Mesenchymal stem cell (in vitro differentiated cells and primary cell): ENCODE data around the gene TENM4.

Source experiments
- DNase-seq: peaks from one replicate; pipeline ENCODE4 v3.0.0-alpha.2; 2013
- H2AFZ ChIP-seq: one replicate; pipeline ENCODE4 v1.6.1; 2013; ENCODE audit warnings: low read depth, mild to moderate bottlenecking, control low read depth, inconsistent platforms, low read length, moderate library complexity
- H2AK5ac ChIP-seq: 2 replicates; pipeline ENCODE4 v1.6.1; 2013; ENCODE audit warnings: low read length, moderate library complexity, mild to moderate bottlenecking, inconsistent platforms; ENCODE audit not compliant: severe bottlenecking
- H2BK120ac ChIP-seq: one replicate; pipeline ENCODE4 v1.6.1; 2013; ENCODE audit warnings: low read depth, mild to moderate bottlenecking, inconsistent platforms, low read length, moderate library complexity
- H2BK12ac ChIP-seq, 2 experiments: one replicate each; pipeline ENCODE4 v1.6.1; 2013; ENCODE audit warnings: inconsistent platforms in 2 of 2, low read length in 2 of 2, mild to moderate bottlenecking in 2 of 2, moderate library complexity in 2 of 2, control low read depth in 1 of 2
- H2BK15ac ChIP-seq: one replicate; pipeline ENCODE4 v1.6.1; 2013; ENCODE audit warnings: mild to moderate bottlenecking, low read depth, inconsistent platforms; ENCODE audit not compliant: poor library complexity, severe bottlenecking
- H2BK5ac ChIP-seq: 2 replicates; pipeline ENCODE4 v1.6.1; 2013; ENCODE audit warnings: low read depth, mild to moderate bottlenecking, low read length, control low read depth, inconsistent platforms; ENCODE audit not compliant: poor library complexity, severe bottlenecking
- H3K14ac ChIP-seq, 2 experiments: one replicate each; pipeline ENCODE4 v1.6.1; 2013; ENCODE audit warnings: inconsistent platforms in 2 of 2, low read length in 2 of 2, control low read depth in 1 of 2, mild to moderate bottlenecking in 1 of 2, moderate library complexity in 1 of 2
- H3K18ac ChIP-seq, 2 experiments: one replicate each; pipeline ENCODE4 v1.6.1; 2013; ENCODE audit warnings: inconsistent platforms in 2 of 2, low read length in 2 of 2, control low read depth in 1 of 2, low read depth in 1 of 2, mild to moderate bottlenecking in 1 of 2
- H3K23ac ChIP-seq, 2 experiments: one replicate each; pipeline ENCODE4 v1.6.1; 2013; ENCODE audit warnings: inconsistent platforms in 2 of 2, low read length in 2 of 2, mild to moderate bottlenecking in 2 of 2, moderate library complexity in 2 of 2, control low read depth in 1 of 2
- H3K27ac ChIP-seq: 2 replicates; pipeline ENCODE4 v1.5.1; 2013; ENCODE audit warnings: mild to moderate bottlenecking, moderate library complexity, low read length, control low read depth, inconsistent platforms; ENCODE audit not compliant: poor library complexity, severe bottlenecking
- H3K27me3 ChIP-seq, 2 experiments: 2 replicates each; pipeline versions ENCODE4 v1.6.1 to v1.7.0; 2013; ENCODE audit warnings: low read length in 2 of 2, mild to moderate bottlenecking in 2 of 2, moderate library complexity in 2 of 2, control low read depth in 1 of 2, inconsistent platforms in 1 of 2; ENCODE audit not compliant: control insufficient read depth in 1 of 2, insufficient read depth in 1 of 2
- H3K36me3 ChIP-seq, 2 experiments: 2 replicates each; pipeline versions ENCODE4 v1.6.1 to v1.7.0; 2013; ENCODE audit warnings: low read length in 2 of 2, control low read depth in 1 of 2, inconsistent platforms in 1 of 2, low read depth in 1 of 2, mild to moderate bottlenecking in 1 of 2; ENCODE audit not compliant: insufficient read depth in 2 of 2, control insufficient read depth in 1 of 2
- H3K4ac ChIP-seq, 2 experiments: one replicate each; pipeline ENCODE4 v1.6.1; 2013; ENCODE audit warnings: inconsistent platforms in 2 of 2, low read length in 2 of 2, mild to moderate bottlenecking in 2 of 2, moderate library complexity in 2 of 2, control low read depth in 1 of 2, low read depth in 1 of 2
- H3K4me1 ChIP-seq: 2 replicates; pipeline ENCODE4 v1.6.1; 2013; ENCODE audit warnings: low read depth, low read length, control low read depth; ENCODE audit not compliant: control insufficient read depth, insufficient read depth
- H3K4me2 ChIP-seq: 2 replicates; pipeline ENCODE4 v1.6.1; 2013; ENCODE audit warnings: low read length, mild to moderate bottlenecking, inconsistent platforms; ENCODE audit not compliant: poor library complexity, severe bottlenecking
- H3K4me3 ChIP-seq, 2 experiments: 2 replicates each; pipeline versions ENCODE4 v1.5.1 to v1.7.0; 2013; ENCODE audit warnings: low read length in 2 of 2, mild to moderate bottlenecking in 2 of 2, control low read depth in 1 of 2, low read depth in 1 of 2; ENCODE audit not compliant: insufficient read depth in 1 of 2
- H3K79me1 ChIP-seq: replicated peaks from 2 replicates; pipeline ENCODE4 v1.6.1; 2013; ENCODE audit warnings: mild to moderate bottlenecking, control low read depth, low read length, inconsistent platforms; ENCODE audit not compliant: poor library complexity, severe bottlenecking
- H3K9ac ChIP-seq: 2 replicates; pipeline ENCODE4 v1.7.0; 2013; ENCODE audit warnings: mild to moderate bottlenecking, low read length, moderate library complexity
- H3K9me3 ChIP-seq: 2 replicates; pipeline ENCODE4 v1.7.0; 2013; ENCODE audit warnings: mild to moderate bottlenecking, low read length; ENCODE audit not compliant: control insufficient read depth
- H4K8ac ChIP-seq: one replicate; pipeline ENCODE4 v1.6.1; 2013; ENCODE audit warnings: inconsistent platforms, mild to moderate bottlenecking, low read length, moderate library complexity
- H4K91ac ChIP-seq: one replicate; pipeline ENCODE4 v1.6.1; 2013; ENCODE audit warnings: mild to moderate bottlenecking, low read length, inconsistent platforms
- WGBS: methylation state at CpG from one replicate; pipeline ENCODE4 v1.1.7; 2013; ENCODE audit warnings: mixed read lengths; 5-methylcytosine and 5-hydroxymethylcytosine counted together

TENM4 gene

GRCh38 chr11:79044201-79044600 is 396.6 kb downstream of the TENM4 start:
- WGBS, result 93% methylated on average over 2 of the region's 2 CpGs
- Histone ChIP-seq H2BK12ac (no peak overlapping the region), H3K27me3 (peaks cover 0 to under 1% of the 10 kb centered on the region in 2 experiments), H3K14ac (no peak overlapping the region), H3K79me1 (no peaks in the 10 kb centered on the region), H3K4me3 (no peak overlapping the region), H3K36me3 (no peaks in the 10 kb centered on the region), H3K4me1 (peaks cover 14% of the 10 kb centered on the region), H2AFZ (no peak overlapping the region), H3K9ac (no peak overlapping the region), H3K18ac (no peak overlapping the region), H2BK5ac (no peak overlapping the region), H3K27ac (no peak overlapping the region), H2BK120ac (no peak overlapping the region), H3K4ac (no peak overlapping the region), H2AK5ac (no peak overlapping the region), H2BK15ac (no peak overlapping the region), H3K4me2 (no peak overlapping the region), H3K9me3 (peaks cover 6% of the 10 kb centered on the region), H4K91ac (no peak overlapping the region), H3K23ac (no peak overlapping the region), H4K8ac (no peak overlapping the region)
- DNase-seq, result no peak

DNA sequence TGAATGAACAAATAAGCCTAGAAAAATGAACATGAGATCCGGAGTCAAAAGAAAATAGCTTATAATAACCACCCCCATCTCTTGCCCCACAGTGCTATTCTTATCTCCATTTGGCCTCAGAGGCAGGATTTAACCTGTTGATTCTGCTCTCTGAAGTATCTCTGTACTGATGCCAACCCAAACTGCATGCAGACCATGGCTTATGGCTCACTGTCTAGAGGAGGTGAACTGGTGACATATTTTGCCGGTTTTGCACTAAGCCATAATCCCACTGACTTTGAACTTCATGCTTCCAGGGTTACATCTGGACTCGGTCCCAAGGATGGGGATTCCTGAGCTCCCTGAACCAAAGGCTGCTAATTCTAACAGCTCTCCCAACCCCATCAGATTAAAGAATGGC is 397.1 kb downstream of the TENM4 start:
- peaks cover 0 to 5% of the 10 kb centered on the region in 2 experiments for H3K27me3 ChIP-seq

GRCh38 chr11:79042824-79043223 is 398.0 kb downstream of the TENM4 start:
- Histone ChIP-seq H3K4me3 (no peak overlapping the region), H3K9me3 (peaks cover 6% of the 10 kb centered on the region), H3K27me3 (peaks cover 0 to 14% of the 10 kb centered on the region in 2 experiments), H3K9ac (no peak overlapping the region), H3K23ac (no peak overlapping the region), H3K4ac (no peak overlapping the region), H2BK120ac (no peak overlapping the region), H2BK5ac (no peak overlapping the region), H3K18ac (no peak overlapping the region), H3K27ac (no peak overlapping the region), H4K8ac (no peak overlapping the region), H2BK12ac (no peak overlapping the region), H2AK5ac (no peak overlapping the region), H2BK15ac (no peak overlapping the region), H3K36me3 (no peaks in the 10 kb centered on the region), H2AFZ (no peak overlapping the region), H4K91ac (no peak overlapping the region), H3K14ac (peak overlapping the region in 1 of 2 experiments; percentile 29), H3K4me1 (peaks cover 14% of the 10 kb centered on the region), H3K4me2 (no peak overlapping the region), H3K79me1 (no peaks in the 10 kb centered on the region)
- no peak for DNase-seq
- 95% methylated on average over 2 of the region's 2 CpGs for WGBS

More for the DNA sequence above, 397.1 kb downstream of the TENM4 start:
- H3K4me3 ChIP-seq, result no peak overlapping the region
- no peak overlapping the region for H4K8ac ChIP-seq
- peaks cover 14% of the 10 kb centered on the region for H3K4me1 ChIP-seq
- peaks cover 6% of the 10 kb centered on the region for H3K9me3 ChIP-seq
- H3K79me1 ChIP-seq, result no peaks in the 10 kb centered on the region
- no peak overlapping the region for H2AFZ ChIP-seq
- 82% methylated on average over 3 of the region's 3 CpGs for WGBS
- no peak for DNase-seq
- no peaks in the 10 kb centered on the region for H3K36me3 ChIP-seq
- no peak overlapping the region for H4K91ac ChIP-seq
- H2BK15ac ChIP-seq, result no peak overlapping the region
- H2AK5ac ChIP-seq, result no peak overlapping the region
- H3K14ac ChIP-seq, result no peak overlapping the region
- no peak overlapping the region for H2BK12ac ChIP-seq
- no peak overlapping the region for H3K4ac ChIP-seq
- no peak overlapping the region for H3K27ac ChIP-seq
- no peak overlapping the region for H3K4me2 ChIP-seq
- no peak overlapping the region for H2BK5ac ChIP-seq
- no peak overlapping the region for H3K23ac ChIP-seq
- no peak overlapping the region for H3K9ac ChIP-seq
- H2BK120ac ChIP-seq, result no peak overlapping the region
- no peak overlapping the region for H3K18ac ChIP-seq

GRCh38 chr11:79040348-79040747 is 400.5 kb downstream of the TENM4 start:
- Histone ChIP-seq H3K4ac (no peak overlapping the region), H3K9me3 (peaks cover 6% of the 10 kb centered on the region), H2BK15ac (no peak overlapping the region), H4K8ac (no peak overlapping the region), H2AFZ (no peak overlapping the region), H3K9ac (no peak overlapping the region), H3K23ac (no peak overlapping the region), H3K27me3 (peaks cover 0 to 21% of the 10 kb centered on the region in 2 experiments), H2BK12ac (no peak overlapping the region), H3K4me2 (no peak overlapping the region), H3K36me3 (no peaks in the 10 kb centered on the region), H4K91ac (no peak overlapping the region), H3K14ac (no peak overlapping the region), H3K4me3 (no peak overlapping the region), H2BK120ac (no peak overlapping the region), H3K79me1 (no peaks in the 10 kb centered on the region), H3K27ac (no peak overlapping the region), H3K4me1 (peaks cover 4% of the 10 kb centered on the region), H2AK5ac (no peak overlapping the region), H2BK5ac (no peak overlapping the region), H3K18ac (peak overlapping the region in 1 of 2 experiments; percentile 46)
- peak; percentile 13 for DNase-seq
- WGBS, result 86% methylated on average over 1 of the region's 1 CpG
